Lower lobe of right lung (tissue), 2 donors: Measurements from ENCODE around the gene TAS2R7. TPM values are rescaled to one million over a fixed set of nuclear protein-coding genes. Genes with fewer than 3 reads are reported as not detected.

Experiments used
- ATAC-seq, 2 donors: fragments of 200-7000 bp; cut with Tn5 transposase; one replicate each; pipeline ENCODE4 v1.9.1; 2020 to 2022; ENCODE audit warnings: mild to moderate bottlenecking in 2 of 2, moderate library complexity in 2 of 2
- DNase-seq: peaks from one replicate; pipeline ENCODE4 v3.0.0-alpha.2; 2020
- H3K27ac ChIP-seq: fragments of 200-600 bp; one replicate; pipeline ENCODE4 v1.8.0; 2022
- H3K27me3 ChIP-seq: fragments of 200-600 bp; one replicate; pipeline ENCODE4 v1.8.0; 2022; ENCODE audit warnings: low read depth
- H3K36me3 ChIP-seq: fragments of 200-600 bp; one replicate; pipeline ENCODE4 v1.8.0; 2022; ENCODE audit warnings: mild to moderate bottlenecking
- H3K4me1 ChIP-seq: fragments of 200-600 bp; one replicate; pipeline ENCODE4 v1.8.0; 2022
- H3K4me3 ChIP-seq: fragments of 200-600 bp; one replicate; pipeline ENCODE4 v1.8.0; 2022; ENCODE audit warnings: mild to moderate bottlenecking
- H3K9me3 ChIP-seq: fragments of 200-600 bp; one replicate; pipeline ENCODE4 v1.8.0; 2022
- intact Hi-C: fragments of 100-400 bp; cut with DNase I; formaldehyde crosslinking; loops from one replicate; pipeline ENCODE4 v1.11.0; 2022
- total RNA-seq: library from RNA; stranded (reverse); fragmentation: NEBNext Ultra II Directional; extraction: Animal tissue kit (Norgen Biotek cat#: 25700); gene quantifications from one replicate; pipeline ENCODE4 v1.2.1, GENCODE V29; 2021
- TF ChIP-seq, protein P1 (sequence below): fragments of 200-600 bp; IDR thresholded peaks from one replicate; pipeline ENCODE4 v1.8.0; 2022; ENCODE audit warnings: antibody characterized with exemption, mild to moderate bottlenecking
- donor health status: DM: no; HTN: yes; CAD: no; lungs with severe emphysema.

The TAS2R7 gene
- total RNA-seq, 1 donor from 2014 or later: not detected

DNA sequence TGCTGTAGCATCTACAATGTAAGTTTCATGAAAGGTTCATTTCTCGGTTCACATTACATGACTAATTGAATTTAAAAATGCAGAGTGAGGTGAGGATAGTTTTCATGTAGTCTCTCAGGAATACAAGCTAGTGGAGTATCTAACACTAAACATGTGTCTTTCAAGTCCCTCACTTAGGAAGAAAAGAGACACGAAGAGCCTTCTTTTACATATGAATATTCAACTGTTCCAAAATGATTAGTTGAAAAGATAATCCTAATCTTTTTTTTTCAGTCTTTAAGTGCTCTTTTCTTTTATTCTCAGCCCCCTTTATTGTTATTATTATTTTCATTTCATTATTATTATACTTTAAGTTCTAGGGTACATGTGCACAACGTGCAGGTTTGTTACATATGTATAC, 36.0 kb upstream of the TAS2R7 start:
- Histone ChIP-seq H3K36me3 (no peaks in the 10 kb centered on the region), H3K4me3 (no peak overlapping the region), H3K27me3 (no peaks in the 10 kb centered on the region), H3K27ac (no peak overlapping the region), H3K4me1 (no peaks in the 10 kb centered on the region), H3K9me3 (no peaks in the 10 kb centered on the region)
- intact Hi-C loops: no loop called here
- TF ChIP-seq, protein P1, sequence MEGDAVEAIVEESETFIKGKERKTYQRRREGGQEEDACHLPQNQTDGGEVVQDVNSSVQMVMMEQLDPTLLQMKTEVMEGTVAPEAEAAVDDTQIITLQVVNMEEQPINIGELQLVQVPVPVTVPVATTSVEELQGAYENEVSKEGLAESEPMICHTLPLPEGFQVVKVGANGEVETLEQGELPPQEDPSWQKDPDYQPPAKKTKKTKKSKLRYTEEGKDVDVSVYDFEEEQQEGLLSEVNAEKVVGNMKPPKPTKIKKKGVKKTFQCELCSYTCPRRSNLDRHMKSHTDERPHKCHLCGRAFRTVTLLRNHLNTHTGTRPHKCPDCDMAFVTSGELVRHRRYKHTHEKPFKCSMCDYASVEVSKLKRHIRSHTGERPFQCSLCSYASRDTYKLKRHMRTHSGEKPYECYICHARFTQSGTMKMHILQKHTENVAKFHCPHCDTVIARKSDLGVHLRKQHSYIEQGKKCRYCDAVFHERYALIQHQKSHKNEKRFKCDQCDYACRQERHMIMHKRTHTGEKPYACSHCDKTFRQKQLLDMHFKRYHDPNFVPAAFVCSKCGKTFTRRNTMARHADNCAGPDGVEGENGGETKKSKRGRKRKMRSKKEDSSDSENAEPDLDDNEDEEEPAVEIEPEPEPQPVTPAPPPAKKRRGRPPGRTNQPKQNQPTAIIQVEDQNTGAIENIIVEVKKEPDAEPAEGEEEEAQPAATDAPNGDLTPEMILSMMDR: no peak
- no peak for DNase-seq
- ATAC-seq: no peak

DNA sequence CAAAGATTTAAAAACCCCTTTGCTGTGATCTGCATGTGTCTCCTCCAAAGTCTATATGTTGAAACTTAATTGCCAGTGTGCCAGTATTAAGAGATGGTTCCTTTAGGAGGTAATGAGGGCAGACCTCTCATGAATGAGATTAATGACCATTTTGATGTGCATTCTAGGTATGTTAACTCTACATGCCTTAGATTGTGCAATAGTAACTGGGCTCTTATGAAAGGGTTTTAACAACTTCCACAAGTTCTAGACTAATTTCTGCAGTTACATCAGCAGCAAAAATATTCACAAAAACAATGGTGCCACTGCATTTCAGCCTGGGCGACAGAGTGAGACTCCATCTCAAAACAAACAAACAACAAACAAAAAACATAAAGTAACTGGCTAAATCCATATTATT, 27.6 kb upstream of the TAS2R7 start:
- Histone ChIP-seq H3K27me3 (no peaks in the 10 kb centered on the region), H3K4me1 (no peaks in the 10 kb centered on the region), H3K36me3 (no peaks in the 10 kb centered on the region), H3K27ac (no peak overlapping the region), H3K4me3 (no peak overlapping the region), H3K9me3 (no peaks in the 10 kb centered on the region)
- intact Hi-C loops: no loop called here
- no peak for DNase-seq
- no peak for ATAC-seq
- TF ChIP-seq, protein P1: no peak

DNA sequence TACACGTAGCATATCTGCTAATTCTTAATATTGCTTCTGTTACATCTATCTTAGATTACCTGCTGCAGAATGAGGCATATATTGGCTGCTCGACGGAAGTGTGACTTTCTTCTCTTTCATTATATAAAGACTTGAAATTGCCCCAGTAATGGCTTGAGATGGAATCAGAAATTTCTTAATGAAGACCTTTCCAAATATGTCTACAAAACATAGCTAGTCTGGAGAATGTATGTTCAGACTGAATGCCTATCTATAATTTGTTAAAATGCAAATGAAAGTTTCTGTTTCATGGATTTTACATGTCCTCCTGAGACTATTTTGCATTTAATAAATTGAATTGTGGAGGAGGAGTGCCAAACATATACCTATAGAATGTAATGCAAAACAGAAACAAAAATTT, 23.8 kb upstream of the TAS2R7 start, which contains the start of gene TAS2R10:
TSS of gene TAS2R10 (minus strand) at position 101 of the 400 bp plus-strand sequence. CDS start at position 12, 89 bp downstream.
- no peaks in the 10 kb centered on the region for H3K27me3 ChIP-seq
- no peaks in the 10 kb centered on the region for H3K9me3 ChIP-seq
- no peak within 1 kb of the TSS for H3K4me3 ChIP-seq
- intact Hi-C loops: no loop called here
- no peak within 1 kb of the TSS for H3K27ac ChIP-seq
- ATAC-seq: no peak
- TF ChIP-seq, protein P1: no peak
- no peak for DNase-seq
- no peaks in the 10 kb centered on the region for H3K36me3 ChIP-seq
- no peaks in the 10 kb centered on the region for H3K4me1 ChIP-seq

DNA sequence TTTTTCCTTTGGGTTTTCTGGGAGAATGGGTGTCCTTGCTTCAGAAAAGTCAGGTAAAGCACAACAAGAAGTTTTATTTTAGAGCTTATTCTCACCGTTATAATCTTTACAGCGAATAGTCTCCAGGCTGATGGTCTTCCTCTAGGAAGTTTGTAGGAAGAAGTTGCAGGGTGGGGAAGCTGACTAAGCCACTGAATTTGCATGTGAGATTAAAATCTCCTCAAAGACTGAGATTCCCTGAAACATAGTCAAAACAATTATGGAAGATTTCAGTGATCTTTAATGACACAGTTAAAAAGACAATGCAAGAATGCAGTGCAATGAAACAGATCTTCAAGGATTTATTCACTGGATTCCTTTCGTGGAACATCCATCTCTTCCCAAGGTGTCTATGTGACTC, 22.5 kb upstream of the TAS2R7 start:
- H3K36me3 ChIP-seq: no peaks in the 10 kb centered on the region
- no peak overlapping the region for H3K4me3 ChIP-seq
- DNase-seq (no peak), ATAC-seq (no peak)
- intact Hi-C loops: no loop called here
- H3K4me1 ChIP-seq: no peaks in the 10 kb centered on the region
- TF ChIP-seq, protein P1: no peak
- no peak overlapping the region for H3K27ac ChIP-seq
- H3K27me3 ChIP-seq: no peaks in the 10 kb centered on the region
- no peaks in the 10 kb centered on the region for H3K9me3 ChIP-seq

DNA sequence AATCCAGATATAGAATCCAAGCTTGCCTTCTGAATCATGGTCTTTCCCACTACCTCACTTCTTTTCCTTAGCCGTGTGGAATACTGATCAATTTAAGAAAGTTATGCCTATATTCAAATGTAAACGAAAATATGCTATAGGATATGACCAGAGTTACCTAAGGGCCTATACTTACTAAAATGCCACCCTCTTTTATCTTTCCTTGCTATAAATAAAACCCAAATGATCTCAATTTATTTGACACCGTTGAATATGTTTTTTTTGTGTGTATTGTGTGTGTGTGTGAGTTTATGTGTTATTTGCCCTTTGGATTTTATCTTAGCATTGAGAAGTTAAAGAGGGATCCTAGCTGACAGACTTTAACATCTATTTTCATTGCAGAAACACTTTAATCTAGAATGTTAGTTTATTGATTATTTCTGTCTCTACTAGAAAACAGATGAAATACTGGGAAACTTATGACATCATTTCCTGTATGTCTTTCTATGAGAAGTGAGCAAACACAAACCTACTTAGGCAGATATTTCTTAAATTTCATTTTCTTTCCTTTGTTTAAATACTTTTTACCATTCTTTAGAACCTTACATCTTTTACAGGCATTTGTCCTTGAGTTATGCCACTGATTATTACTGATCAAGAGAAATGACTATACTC, 9.6 kb upstream of the TAS2R7 start:
- DNase-seq: no peak
- intact Hi-C loops: no loop called here
- no peaks in the 10 kb centered on the region for H3K4me1 ChIP-seq
- H3K36me3 ChIP-seq: no peaks in the 10 kb centered on the region
- TF ChIP-seq, protein P1: no peak
- H3K27me3 ChIP-seq: no peaks in the 10 kb centered on the region
- no peak overlapping the region for H3K4me3 ChIP-seq
- H3K27ac ChIP-seq: no peak overlapping the region
- H3K9me3 ChIP-seq: no peaks in the 10 kb centered on the region
- ATAC-seq: no peak
